ENCODE results near the gene DET1.

The DET1 gene

GRCh38 chr15:88493844-88494243 lies 52.6 kb downstream of the DET1 start:
- no peak overlapping the region for H3K23ac ChIP-seq (ENCODE audit: low read length in 2 of 2)
- 94% methylated on average over 9 of the region's 10 CpGs for WGBS
- H3K4me3 ChIP-seq (ENCODE audit: insufficient read depth in 1 of 2, low read depth in 1 of 2, low read length in 2 of 2), result no peak overlapping the region
- no peak overlapping the region for H4K91ac ChIP-seq (ENCODE audit: low read length)
- no peaks in the 10 kb centered on the region for H3K4me1 ChIP-seq (ENCODE audit: control insufficient read depth, insufficient read depth, low read depth, low read length)
- peak overlapping the region in 1 of 2 experiments; percentile 64 for H3K14ac ChIP-seq (ENCODE audit: low read length in 2 of 2)
- H3K9me3 ChIP-seq (ENCODE audit: control insufficient read depth, low read length), result no peaks in the 10 kb centered on the region
- no peaks in the 10 kb centered on the region for H3K27me3 ChIP-seq (ENCODE audit: control insufficient read depth in 1 of 2, insufficient read depth in 1 of 2, low read length in 2 of 2)
- no peak overlapping the region for H3K4me2 ChIP-seq (ENCODE audit: low read length, poor library complexity, severe bottlenecking)
- no peak overlapping the region for H3K4ac ChIP-seq (ENCODE audit: low read depth in 1 of 2, low read length in 2 of 2)
- no peak overlapping the region for H4K8ac ChIP-seq (ENCODE audit: low read length)
- no peak overlapping the region for H2AK5ac ChIP-seq (ENCODE audit: low read length, severe bottlenecking)
- no peak overlapping the region for H3K18ac ChIP-seq (ENCODE audit: low read depth in 1 of 2, low read length in 2 of 2)
- no peak overlapping the region for H3K27ac ChIP-seq (ENCODE audit: low read length, poor library complexity, severe bottlenecking)
- no peak overlapping the region for H3K9ac ChIP-seq (ENCODE audit: low read length)
- H2AFZ ChIP-seq (ENCODE audit: low read depth, low read length), result no peak overlapping the region
- H2BK15ac ChIP-seq (ENCODE audit: low read depth, poor library complexity, severe bottlenecking), result no peak overlapping the region
- no peaks in the 10 kb centered on the region for H3K36me3 ChIP-seq (ENCODE audit: control insufficient read depth in 1 of 2, insufficient read depth in 2 of 2, low read depth in 1 of 2, low read length in 2 of 2)
- no peaks in the 10 kb centered on the region for H3K79me1 ChIP-seq (replicated peaks; ENCODE audit: low read length, poor library complexity, severe bottlenecking)
- no peak overlapping the region for H2BK5ac ChIP-seq (ENCODE audit: low read depth, low read length, poor library complexity, severe bottlenecking)
- H2BK12ac ChIP-seq (ENCODE audit: low read length in 2 of 2), result no peak overlapping the region
- H2BK120ac ChIP-seq (ENCODE audit: low read depth, low read length), result no peak overlapping the region
- DNase-seq, result no peak

- no peaks in the 10 kb centered on the region for H3K36me3 ChIP-seq (ENCODE audit: control insufficient read depth in 1 of 2, insufficient read depth in 2 of 2, low read depth in 1 of 2, low read length in 2 of 2)
- no peak overlapping the region for H2BK120ac ChIP-seq (ENCODE audit: low read depth, low read length)
- no peak overlapping the region for H3K27ac ChIP-seq (ENCODE audit: low read length, poor library complexity, severe bottlenecking)
- no peak overlapping the region for H3K4me3 ChIP-seq (ENCODE audit: insufficient read depth in 1 of 2, low read depth in 1 of 2, low read length in 2 of 2)
- H2BK15ac ChIP-seq (ENCODE audit: low read depth, poor library complexity, severe bottlenecking), result no peak overlapping the region
- no peak overlapping the region for H4K91ac ChIP-seq (ENCODE audit: low read length)
- no peak overlapping the region for H2AFZ ChIP-seq (ENCODE audit: low read depth, low read length)
- no peak overlapping the region for H3K18ac ChIP-seq (ENCODE audit: low read depth in 1 of 2, low read length in 2 of 2)
- no peaks in the 10 kb centered on the region for H3K27me3 ChIP-seq (ENCODE audit: control insufficient read depth in 1 of 2, insufficient read depth in 1 of 2, low read length in 2 of 2)
- H3K23ac ChIP-seq (ENCODE audit: low read length in 2 of 2), result no peak overlapping the region
- no peak overlapping the region for H4K8ac ChIP-seq (ENCODE audit: low read length)
- no peaks in the 10 kb centered on the region for H3K4me1 ChIP-seq (ENCODE audit: control insufficient read depth, insufficient read depth, low read depth, low read length)
- no peak overlapping the region for H3K14ac ChIP-seq (ENCODE audit: low read length in 2 of 2)
- no peaks in the 10 kb centered on the region for H3K79me1 ChIP-seq (replicated peaks; ENCODE audit: low read length, poor library complexity, severe bottlenecking)
- no peak overlapping the region for H3K4me2 ChIP-seq (ENCODE audit: low read length, poor library complexity, severe bottlenecking)
- no peak for DNase-seq
- 78% methylated on average over 10 of the region's 10 CpGs for WGBS
- H3K4ac ChIP-seq (ENCODE audit: low read depth in 1 of 2, low read length in 2 of 2), result no peak overlapping the region
- H2BK5ac ChIP-seq (ENCODE audit: low read depth, low read length, poor library complexity, severe bottlenecking), result no peak overlapping the region
- H3K9ac ChIP-seq (ENCODE audit: low read length), result no peak overlapping the region
- H2AK5ac ChIP-seq (ENCODE audit: low read length, severe bottlenecking), result no peak overlapping the region
- H2BK12ac ChIP-seq (ENCODE audit: low read length in 2 of 2), result no peak overlapping the region
- H3K9me3 ChIP-seq (ENCODE audit: control insufficient read depth, low read length), result no peaks in the 10 kb centered on the region
Measured at GRCh38 chr15:88491158-88491557, 55.3 kb downstream of the DET1 start.

- H3K36me3 ChIP-seq (ENCODE audit: control insufficient read depth in 1 of 2, insufficient read depth in 2 of 2, low read depth in 1 of 2, low read length in 2 of 2), result no peaks in the 10 kb centered on the region
- no peak overlapping the region for H3K23ac ChIP-seq (ENCODE audit: low read length in 2 of 2)
- no peak overlapping the region for H2BK5ac ChIP-seq (ENCODE audit: low read depth, low read length, poor library complexity, severe bottlenecking)
- no peak overlapping the region for H2BK15ac ChIP-seq (ENCODE audit: low read depth, poor library complexity, severe bottlenecking)
- H3K4ac ChIP-seq (ENCODE audit: low read depth in 1 of 2, low read length in 2 of 2), result no peak overlapping the region
- H2AFZ ChIP-seq (ENCODE audit: low read depth, low read length), result no peak overlapping the region
- no peaks in the 10 kb centered on the region for H3K4me1 ChIP-seq (ENCODE audit: control insufficient read depth, insufficient read depth, low read depth, low read length)
- no peaks in the 10 kb centered on the region for H3K79me1 ChIP-seq (replicated peaks; ENCODE audit: low read length, poor library complexity, severe bottlenecking)
- WGBS, result 88% methylated on average over 3 of the region's 3 CpGs
- H3K14ac ChIP-seq (ENCODE audit: low read length in 2 of 2), result no peak overlapping the region
- H3K18ac ChIP-seq (ENCODE audit: low read depth in 1 of 2, low read length in 2 of 2), result no peak overlapping the region
- no peak overlapping the region for H3K27ac ChIP-seq (ENCODE audit: low read length, poor library complexity, severe bottlenecking)
- H3K9me3 ChIP-seq (ENCODE audit: control insufficient read depth, low read length), result no peaks in the 10 kb centered on the region
- no peak overlapping the region for H3K4me3 ChIP-seq (ENCODE audit: insufficient read depth in 1 of 2, low read depth in 1 of 2, low read length in 2 of 2)
- no peak overlapping the region for H3K9ac ChIP-seq (ENCODE audit: low read length)
- H2AK5ac ChIP-seq (ENCODE audit: low read length, severe bottlenecking), result no peak overlapping the region
- no peak overlapping the region for H2BK120ac ChIP-seq (ENCODE audit: low read depth, low read length)
- DNase-seq, result no peak
- H4K8ac ChIP-seq (ENCODE audit: low read length), result no peak overlapping the region
- no peak overlapping the region for H4K91ac ChIP-seq (ENCODE audit: low read length)
- H3K4me2 ChIP-seq (ENCODE audit: low read length, poor library complexity, severe bottlenecking), result no peak overlapping the region
- H3K27me3 ChIP-seq (ENCODE audit: control insufficient read depth in 1 of 2, insufficient read depth in 1 of 2, low read length in 2 of 2), result no peaks in the 10 kb centered on the region
- H2BK12ac ChIP-seq (ENCODE audit: low read length in 2 of 2), result no peak overlapping the region
Measured at GRCh38 chr15:88490036-88490435, 56.4 kb downstream of the DET1 start.

- H3K4me3 ChIP-seq (ENCODE audit: insufficient read depth in 1 of 2, low read depth in 1 of 2, low read length in 2 of 2), result no peak overlapping the region
- no peak overlapping the region for H3K4ac ChIP-seq (ENCODE audit: low read depth in 1 of 2, low read length in 2 of 2)
- H4K8ac ChIP-seq (ENCODE audit: low read length), result no peak overlapping the region
- no peak overlapping the region for H2AK5ac ChIP-seq (ENCODE audit: low read length, severe bottlenecking)
- 81% methylated on average over 4 of the region's 4 CpGs for WGBS
- H2BK12ac ChIP-seq (ENCODE audit: low read length in 2 of 2), result no peak overlapping the region
- no peaks in the 10 kb centered on the region for H3K27me3 ChIP-seq (ENCODE audit: control insufficient read depth in 1 of 2, insufficient read depth in 1 of 2, low read length in 2 of 2)
- H3K36me3 ChIP-seq (ENCODE audit: control insufficient read depth in 1 of 2, insufficient read depth in 2 of 2, low read depth in 1 of 2, low read length in 2 of 2), result no peaks in the 10 kb centered on the region
- peaks cover 1% of the 10 kb centered on the region for H3K4me1 ChIP-seq (ENCODE audit: control insufficient read depth, insufficient read depth, low read depth, low read length)
- no peak overlapping the region for H3K9ac ChIP-seq (ENCODE audit: low read length)
- no peak overlapping the region for H2BK120ac ChIP-seq (ENCODE audit: low read depth, low read length)
- no peak overlapping the region for H2BK5ac ChIP-seq (ENCODE audit: low read depth, low read length, poor library complexity, severe bottlenecking)
- no peak overlapping the region for H3K4me2 ChIP-seq (ENCODE audit: low read length, poor library complexity, severe bottlenecking)
- no peak overlapping the region for H3K23ac ChIP-seq (ENCODE audit: low read length in 2 of 2)
- no peak overlapping the region for H2AFZ ChIP-seq (ENCODE audit: low read depth, low read length)
- no peak overlapping the region for H3K14ac ChIP-seq (ENCODE audit: low read length in 2 of 2)
- H3K18ac ChIP-seq (ENCODE audit: low read depth in 1 of 2, low read length in 2 of 2), result no peak overlapping the region
- no peak overlapping the region for H3K27ac ChIP-seq (ENCODE audit: low read length, poor library complexity, severe bottlenecking)
- H2BK15ac ChIP-seq (ENCODE audit: low read depth, poor library complexity, severe bottlenecking), result no peak overlapping the region
- H4K91ac ChIP-seq (ENCODE audit: low read length), result no peak overlapping the region
- no peaks in the 10 kb centered on the region for H3K79me1 ChIP-seq (replicated peaks; ENCODE audit: low read length, poor library complexity, severe bottlenecking)
- DNase-seq, result no peak
- H3K9me3 ChIP-seq (ENCODE audit: control insufficient read depth, low read length), result no peaks in the 10 kb centered on the region
Measured at GRCh38 chr15:88489321-88489720, 57.2 kb downstream of the DET1 start.
